ENCODE results near the gene TCF12.

Gene TCF12

GRCh38 chr15:57171426-57171825 is 253.0 kb downstream of the TCF12 start:
- DNase-seq (ENCODE audit: low read depth): no peak

GRCh38 chr15:57172925-57173324 is 254.5 kb downstream of the TCF12 start:
- DNase-seq (ENCODE audit: low read depth): no peak

- no peak for DNase-seq (ENCODE audit: low read depth)
These were observed 264.6 kb downstream of the TCF12 start for GRCh38 chr15:57183041-57183440.

GRCh38 chr15:57183614-57184344 is 265.3 kb downstream of the TCF12 start:
- DNase-seq (ENCODE audit: low read depth): no peak

GRCh38 chr15:57184502-57184901 is 266.1 kb downstream of the TCF12 start:
- DNase-seq (ENCODE audit: low read depth): no peak

- DNase-seq (ENCODE audit: low read depth): no peak
These were observed 267.1 kb downstream of the TCF12 start for GRCh38 chr15:57185507-57186074.

- DNase-seq (ENCODE audit: low read depth): no peak
These were observed 271.0 kb downstream of the TCF12 start for GRCh38 chr15:57189466-57189865.

- DNase-seq (ENCODE audit: low read depth): no peak
These were observed 271.8 kb downstream of the TCF12 start for GRCh38 chr15:57190208-57190607.

GRCh38 chr15:57193161-57193560 is 274.7 kb downstream of the TCF12 start:
- DNase-seq (ENCODE audit: low read depth): no peak

GRCh38 chr15:57195326-57195725 is 276.9 kb downstream of the TCF12 start:
- no peak for DNase-seq (ENCODE audit: low read depth)

GRCh38 chr15:57196865-57197264 is 278.4 kb downstream of the TCF12 start:
- DNase-seq (ENCODE audit: low read depth): no peak

GRCh38 chr15:57198131-57198530 is 279.7 kb downstream of the TCF12 start:
- no peak for DNase-seq (ENCODE audit: low read depth)

- no peak for DNase-seq (ENCODE audit: low read depth)
These were observed 280.3 kb downstream of the TCF12 start for GRCh38 chr15:57198654-57199291.

GRCh38 chr15:57201578-57201977 is 283.1 kb downstream of the TCF12 start:
- no peak for DNase-seq (ENCODE audit: low read depth)

GRCh38 chr15:57203906-57204305 is 285.5 kb downstream of the TCF12 start:
- DNase-seq (ENCODE audit: low read depth): no peak

GRCh38 chr15:57205027-57205855 is 286.8 kb downstream of the TCF12 start:
- DNase-seq (ENCODE audit: low read depth): no peak

GRCh38 chr15:57205996-57206395 is 287.6 kb downstream of the TCF12 start:
- no peak for DNase-seq (ENCODE audit: low read depth)

GRCh38 chr15:57213862-57214261 is 295.4 kb downstream of the TCF12 start:
- no peak for DNase-seq (ENCODE audit: low read depth)

- no peak for DNase-seq (ENCODE audit: low read depth)
These were observed 296.9 kb downstream of the TCF12 start for GRCh38 chr15:57215326-57215725.

- no peak for DNase-seq (ENCODE audit: low read depth)
These were observed 297.4 kb downstream of the TCF12 start for GRCh38 chr15:57215881-57216280.

GRCh38 chr15:57216288-57216687 is 297.8 kb downstream of the TCF12 start:
- no peak for DNase-seq (ENCODE audit: low read depth)

- DNase-seq (ENCODE audit: low read depth): no peak
These were observed 299.5 kb downstream of the TCF12 start for GRCh38 chr15:57217778-57218598.
